ENCODE data around the gene TACSTD2. TPM values are rescaled to one million over a fixed set of nuclear protein-coding genes. Genes with fewer than 3 reads are reported as not detected.

TACSTD2 gene
- total and polyA plus RNA-seq, 2 of the 13 experiments (the other 11 are each of a cell fraction or from before 2014, with no cell fraction given): not detected

DNA sequence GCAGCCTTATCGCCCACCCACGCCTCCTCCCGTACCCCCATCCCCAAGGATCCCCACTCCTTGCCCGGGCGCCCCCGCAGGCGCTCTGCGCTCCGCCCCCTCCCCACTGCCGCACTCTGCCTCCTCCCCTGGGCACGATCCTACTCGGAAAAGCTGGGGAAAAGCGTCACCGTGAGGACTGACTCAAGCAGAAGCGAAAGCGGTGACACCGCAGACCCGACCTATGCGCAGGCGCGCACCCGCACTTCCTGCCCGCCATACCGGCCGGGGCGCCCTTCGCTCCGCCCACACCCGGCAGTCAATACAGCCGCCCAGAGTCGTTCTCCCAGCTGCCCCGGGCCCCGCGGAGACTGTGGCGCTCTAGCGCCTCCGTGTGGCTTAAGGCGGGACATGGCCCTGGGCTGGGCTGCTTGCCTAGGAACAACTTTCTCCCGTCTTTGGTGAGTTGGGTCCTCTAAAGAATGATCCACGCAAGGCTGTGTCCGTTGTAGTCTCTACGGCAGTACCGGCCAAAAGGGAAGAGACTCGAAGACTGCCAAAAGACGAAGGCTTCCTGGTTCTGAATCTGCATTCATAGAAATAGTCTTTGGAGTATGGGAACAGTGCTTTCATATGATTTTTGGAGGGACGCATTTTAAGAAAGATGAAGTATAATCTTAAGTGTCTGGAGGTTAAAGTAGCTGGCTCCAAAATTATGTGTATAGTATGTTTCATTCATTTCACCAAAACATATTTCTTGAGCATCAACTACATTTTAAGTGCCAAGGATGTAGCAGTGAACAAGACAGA is 30.3 kb downstream of the TACSTD2 start, which contains the start of gene OMA1 (continued):
- no peak for TF ChIP-seq NONO (IDR thresholded peaks at IDR 0.05)
- TF ChIP-seq NONO (CRISPR knock-in tag; conservative IDR thresholded peaks at IDR 0.05): peak; percentile 78
- TF ChIP-seq, protein P1, sequence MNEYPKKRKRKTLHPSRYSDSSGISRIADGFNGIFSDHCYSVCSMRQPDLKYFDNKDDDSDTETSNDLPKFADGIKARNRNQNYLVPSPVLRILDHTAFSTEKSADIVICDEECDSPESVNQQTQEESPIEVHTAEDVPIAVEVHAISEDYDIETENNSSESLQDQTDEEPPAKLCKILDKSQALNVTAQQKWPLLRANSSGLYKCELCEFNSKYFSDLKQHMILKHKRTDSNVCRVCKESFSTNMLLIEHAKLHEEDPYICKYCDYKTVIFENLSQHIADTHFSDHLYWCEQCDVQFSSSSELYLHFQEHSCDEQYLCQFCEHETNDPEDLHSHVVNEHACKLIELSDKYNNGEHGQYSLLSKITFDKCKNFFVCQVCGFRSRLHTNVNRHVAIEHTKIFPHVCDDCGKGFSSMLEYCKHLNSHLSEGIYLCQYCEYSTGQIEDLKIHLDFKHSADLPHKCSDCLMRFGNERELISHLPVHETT (CRISPR knock-in tag; conservative IDR thresholded peaks at IDR 0.05): peak; percentile 63; the same call in 1 of the 2 replicates
- no peak for TF ChIP-seq LCORL (IDR thresholded peaks at IDR 0.05)
- peak; percentile 91 for TF ChIP-seq LCORL (CRISPR knock-in tag; IDR thresholded peaks at IDR 0.05)
- 0 out of 2 replicates have a peak, but pooled peaks have one; percentile 68 for TF ChIP-seq ZBTB4 (CRISPR knock-in tag; IDR thresholded peaks at IDR 0.05; ENCODE audit: borderline replicate concordance)
- no peak for TF ChIP-seq SMYD3 (CRISPR knock-in tag; IDR thresholded peaks at IDR 0.05)
- TF ChIP-seq, protein P2, sequence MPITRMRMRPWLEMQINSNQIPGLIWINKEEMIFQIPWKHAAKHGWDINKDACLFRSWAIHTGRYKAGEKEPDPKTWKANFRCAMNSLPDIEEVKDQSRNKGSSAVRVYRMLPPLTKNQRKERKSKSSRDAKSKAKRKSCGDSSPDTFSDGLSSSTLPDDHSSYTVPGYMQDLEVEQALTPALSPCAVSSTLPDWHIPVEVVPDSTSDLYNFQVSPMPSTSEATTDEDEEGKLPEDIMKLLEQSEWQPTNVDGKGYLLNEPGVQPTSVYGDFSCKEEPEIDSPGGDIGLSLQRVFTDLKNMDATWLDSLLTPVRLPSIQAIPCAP (CRISPR knock-in tag; IDR thresholded peaks at IDR 0.05; ENCODE audit: low read depth): no peak
- TF ChIP-seq ISL2 (CRISPR knock-in tag; IDR thresholded peaks at IDR 0.05): peak; percentile 40; the same call in 1 of the 2 replicates
- peak; percentile 48; the same call in 1 of the 2 replicates for TF ChIP-seq ETV5 (CRISPR knock-in tag; IDR thresholded peaks at IDR 0.05; ENCODE audit: borderline replicate concordance)
- TF ChIP-seq ZNF350 (CRISPR knock-in tag; IDR thresholded peaks at IDR 0.05; ENCODE audit: borderline replicate concordance, low read depth): peak; percentile 84; the same call in 1 of the 2 replicates
- peak; percentile 78; the same call in 1 of the 2 replicates for TF ChIP-seq HOMEZ (CRISPR knock-in tag; IDR thresholded peaks at IDR 0.05; ENCODE audit: low read depth)
- 0 out of 2 replicates have a peak, but pooled peaks have one; percentile 14 for TF ChIP-seq ZC3H13 (CRISPR knock-in tag; IDR thresholded peaks at IDR 0.05)
- TF ChIP-seq ZFP82 (CRISPR knock-in tag; IDR thresholded peaks at IDR 0.05; ENCODE audit: borderline replicate concordance): peak; percentile 24; the same call in 1 of the 2 replicates
- peak; percentile 76 for TF ChIP-seq ELF3 (CRISPR knock-in tag; IDR thresholded peaks at IDR 0.05)
- TF ChIP-seq FOXA1 (IDR thresholded peaks at IDR 0.05): no peak
- peak; percentile 78 for TF ChIP-seq FOXA1 (CRISPR knock-in tag; IDR thresholded peaks at IDR 0.05)
- TF ChIP-seq, protein P3, sequence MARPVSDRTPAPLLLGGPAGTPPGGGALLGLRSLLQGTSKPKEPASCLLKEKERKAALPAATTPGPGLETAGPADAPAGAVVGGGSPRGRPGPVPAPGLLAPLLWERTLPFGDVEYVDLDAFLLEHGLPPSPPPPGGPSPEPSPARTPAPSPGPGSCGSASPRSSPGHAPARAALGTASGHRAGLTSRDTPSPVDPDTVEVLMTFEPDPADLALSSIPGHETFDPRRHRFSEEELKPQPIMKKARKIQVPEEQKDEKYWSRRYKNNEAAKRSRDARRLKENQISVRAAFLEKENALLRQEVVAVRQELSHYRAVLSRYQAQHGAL (CRISPR knock-in tag; IDR thresholded peaks at IDR 0.05; ENCODE audit: not compliant biosample characterization): no peak
- TF ChIP-seq ZNF256 (CRISPR knock-in tag; conservative IDR thresholded peaks at IDR 0.05): 0 out of 2 replicates have a peak, but pooled peaks have one; percentile 28
- 0 out of 2 replicates have a peak, but pooled peaks have one; percentile 50 for TF ChIP-seq CBX5 (CRISPR knock-in tag; IDR thresholded peaks at IDR 0.05; ENCODE audit: borderline replicate concordance)
- TF ChIP-seq SMC3 (IDR thresholded peaks at IDR 0.05; ENCODE audit: low read length): peak; percentile 54; the same call in 1 of the 2 replicates

Data from HepG2 (cell line).